H1 (cell line): ENCODE data around the gene COL4A1.

ENCODE experiments used
- CEBPB ChIP-seq: IDR thresholded peaks from 2 replicates; pipeline ENCODE4 v1.6.1; 2012; ENCODE audit warnings: low read depth, low read length
- CHD1 ChIP-seq: IDR thresholded peaks from 2 replicates; pipeline ENCODE4 v1.6.1; 2012; ENCODE audit warnings: low read depth, low read length, improper control_type of control experiment
- EP300 ChIP-seq, 2 experiments: IDR thresholded peaks; 1 replicate in 1 of 2; 2 replicates in 1 of 2; pipeline ENCODE4 v1.6.1; 2011 to 2012; ENCODE audit warnings: low read depth in 2 of 2, low read length in 2 of 2, mild to moderate bottlenecking in 2 of 2, borderline replicate concordance in 1 of 2, inconsistent platforms in 1 of 2, moderate library complexity in 1 of 2
- EZH2 ChIP-seq: fragments of 200-600 bp; sonication (generic); IDR thresholded peaks from 2 replicates; pipeline ENCODE4 v1.7.1; 2012; ENCODE audit warnings: low read depth, mild to moderate bottlenecking, moderate library complexity, low read length, inconsistent platforms; ENCODE audit not compliant: severe bottlenecking
- HDAC6 ChIP-seq: IDR thresholded peaks from one replicate; pipeline ENCODE4 v1.7.1; 2012; ENCODE audit warnings: low read depth, mild to moderate bottlenecking, inconsistent platforms, low read length, moderate library complexity
- JUN ChIP-seq: IDR thresholded peaks from 2 replicates; pipeline ENCODE4 v1.6.1; 2011; ENCODE audit warnings: low read depth, mild to moderate bottlenecking, improper control_type of control experiment, low read length
- POLR2A ChIP-seq, 2 experiments: IDR thresholded peaks; 1 replicate in 1 of 2; 2 replicates in 1 of 2; pipeline ENCODE4 v1.6.1; 2011; ENCODE audit warnings: low read depth in 2 of 2, low read length in 2 of 2, mild to moderate bottlenecking in 2 of 2; ENCODE audit errors: control extremely low read depth in 1 of 2
- POLR2AphosphoS5 ChIP-seq: IDR thresholded peaks from 2 replicates; pipeline ENCODE4 v1.6.1; 2011; ENCODE audit warnings: low read depth, low read length
- SAP30 ChIP-seq: fragments of 300-600 bp; sonication (generic); IDR thresholded peaks from 2 replicates; pipeline ENCODE4 v1.7.1; 2012; ENCODE audit warnings: low read length, moderate library complexity, mild to moderate bottlenecking, inconsistent platforms; ENCODE audit not compliant: insufficient read depth, insufficient replicate concordance
- SIX5 ChIP-seq: IDR thresholded peaks from 2 replicates; pipeline ENCODE4 v1.6.1; 2011; ENCODE audit warnings: mild to moderate bottlenecking, low read depth, low read length
- SP1 ChIP-seq: IDR thresholded peaks from 2 replicates; pipeline ENCODE4 v1.6.1; 2011; ENCODE audit warnings: low read depth, low read length
- ZNF274 ChIP-seq: IDR thresholded peaks from 2 replicates; pipeline ENCODE4 v1.7.0; 2012; ENCODE audit warnings: low read length, borderline replicate concordance; ENCODE audit errors: extremely low read depth
- TF ChIP-seq, protein P1 (sequence below), 3 experiments: IDR thresholded peaks; 1 replicate in 2 of 3; 2 replicates in 1 of 3; pipeline versions ENCODE4 v1.5.1 to v1.6.1; 2011; ENCODE audit warnings: low read length in 3 of 3, mild to moderate bottlenecking in 3 of 3, inconsistent platforms in 2 of 3, low read depth in 1 of 3, moderate library complexity in 1 of 3; ENCODE audit not compliant: insufficient read depth in 1 of 3; ENCODE audit errors: control extremely low read depth in 1 of 3
- TF ChIP-seq, protein P2 (sequence below): IDR thresholded peaks from 2 replicates; pipeline ENCODE4 v1.6.1; 2012; ENCODE audit warnings: inconsistent platforms

GRCh38 chr13:110278859-110279258, 28.1 kb downstream of the COL4A1 start:
- TF ChIP-seq, protein P1, sequence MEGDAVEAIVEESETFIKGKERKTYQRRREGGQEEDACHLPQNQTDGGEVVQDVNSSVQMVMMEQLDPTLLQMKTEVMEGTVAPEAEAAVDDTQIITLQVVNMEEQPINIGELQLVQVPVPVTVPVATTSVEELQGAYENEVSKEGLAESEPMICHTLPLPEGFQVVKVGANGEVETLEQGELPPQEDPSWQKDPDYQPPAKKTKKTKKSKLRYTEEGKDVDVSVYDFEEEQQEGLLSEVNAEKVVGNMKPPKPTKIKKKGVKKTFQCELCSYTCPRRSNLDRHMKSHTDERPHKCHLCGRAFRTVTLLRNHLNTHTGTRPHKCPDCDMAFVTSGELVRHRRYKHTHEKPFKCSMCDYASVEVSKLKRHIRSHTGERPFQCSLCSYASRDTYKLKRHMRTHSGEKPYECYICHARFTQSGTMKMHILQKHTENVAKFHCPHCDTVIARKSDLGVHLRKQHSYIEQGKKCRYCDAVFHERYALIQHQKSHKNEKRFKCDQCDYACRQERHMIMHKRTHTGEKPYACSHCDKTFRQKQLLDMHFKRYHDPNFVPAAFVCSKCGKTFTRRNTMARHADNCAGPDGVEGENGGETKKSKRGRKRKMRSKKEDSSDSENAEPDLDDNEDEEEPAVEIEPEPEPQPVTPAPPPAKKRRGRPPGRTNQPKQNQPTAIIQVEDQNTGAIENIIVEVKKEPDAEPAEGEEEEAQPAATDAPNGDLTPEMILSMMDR (IDR thresholded peaks at IDR 0.05; ENCODE audit: control extremely low read depth in 1 of 3, insufficient read depth in 1 of 3, low read depth in 1 of 3, low read length in 3 of 3) = no peak
- TF ChIP-seq CEBPB (no peak), EP300 (IDR thresholded peaks at IDR 0.05; ENCODE audit: borderline replicate concordance in 1 of 2, low read depth in 2 of 2, low read length in 2 of 2) (no peak), SIX5 (no peak), EZH2 (no peak), POLR2AphosphoS5 (no peak), CHD1 (no peak), ZNF274 (no peak), SAP30 (no peak), HDAC6 (no peak), JUN (no peak), POLR2A (IDR thresholded peaks at IDR 0.05; ENCODE audit: control extremely low read depth in 1 of 2, low read depth in 2 of 2, low read length in 2 of 2) (no peak), SP1 (no peak)
- TF ChIP-seq, protein P2, sequence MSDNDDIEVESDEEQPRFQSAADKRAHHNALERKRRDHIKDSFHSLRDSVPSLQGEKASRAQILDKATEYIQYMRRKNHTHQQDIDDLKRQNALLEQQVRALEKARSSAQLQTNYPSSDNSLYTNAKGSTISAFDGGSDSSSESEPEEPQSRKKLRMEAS = no peak
